GM21723 (cell line): ENCODE results near the gene TMEM204.
"Not testable (repeated sequence)": the region's sequence is repeated elsewhere in the genome, so short reads cannot be mapped to it uniquely, and the experiment has no call there.

Experiments
- ATAC-seq: cut with Tn5 transposase; IDR thresholded peaks from one replicate; pipeline ENCODE4 v1.9.1; 2021; ENCODE audit warnings: mild to moderate bottlenecking, moderate library complexity; ENCODE audit not compliant: unreplicated experiment

The TMEM204 gene

DNA sequence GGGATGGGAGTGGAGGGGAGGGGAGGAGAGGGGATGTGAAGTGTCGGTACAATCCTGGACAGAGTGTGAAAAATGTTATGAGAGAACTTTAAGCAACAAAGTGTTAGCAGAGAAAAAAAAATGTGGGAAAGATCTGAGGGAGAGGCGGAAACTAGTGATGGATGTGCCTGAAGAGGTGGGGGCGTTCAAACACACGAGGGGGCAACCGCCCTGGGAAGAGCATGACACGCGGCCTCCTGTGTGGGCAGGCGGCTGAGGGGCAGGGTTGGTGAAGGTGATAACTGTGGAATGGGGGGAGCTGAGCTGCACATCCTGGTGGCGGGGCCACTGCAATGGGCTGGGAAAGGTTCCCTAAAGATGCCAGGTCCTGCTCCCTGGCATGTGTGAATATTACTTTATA, 48.3 kb downstream of the TMEM204 start:
- no peak for ATAC-seq

DNA sequence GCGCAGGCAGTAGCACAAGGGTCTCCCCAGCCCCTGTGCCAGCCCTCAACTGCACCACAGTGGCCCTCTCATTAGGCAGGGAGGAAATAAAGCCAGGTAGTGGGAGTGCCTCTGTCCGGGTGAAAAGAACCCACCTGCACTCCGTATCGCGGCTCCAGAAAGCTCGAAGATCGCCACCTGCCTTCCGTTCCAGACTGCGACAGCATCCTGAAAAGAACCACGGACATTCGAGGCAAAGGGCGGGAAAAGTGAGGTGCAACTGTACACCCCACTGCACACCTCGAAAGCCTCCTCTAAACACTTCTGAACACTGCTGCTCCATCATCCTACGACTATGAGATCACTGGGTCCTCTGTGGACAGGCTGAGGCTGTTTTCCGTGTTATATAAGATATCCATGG, 49.7 kb downstream of the TMEM204 start:
- no peak for ATAC-seq

GRCh38 chr16:1584926-1585484, 51.5 kb downstream of the TMEM204 start:
- ATAC-seq: no peak

GRCh38 chr16:1590366-1590765, 56.9 kb downstream of the TMEM204 start:
- ATAC-seq: no peak

DNA sequence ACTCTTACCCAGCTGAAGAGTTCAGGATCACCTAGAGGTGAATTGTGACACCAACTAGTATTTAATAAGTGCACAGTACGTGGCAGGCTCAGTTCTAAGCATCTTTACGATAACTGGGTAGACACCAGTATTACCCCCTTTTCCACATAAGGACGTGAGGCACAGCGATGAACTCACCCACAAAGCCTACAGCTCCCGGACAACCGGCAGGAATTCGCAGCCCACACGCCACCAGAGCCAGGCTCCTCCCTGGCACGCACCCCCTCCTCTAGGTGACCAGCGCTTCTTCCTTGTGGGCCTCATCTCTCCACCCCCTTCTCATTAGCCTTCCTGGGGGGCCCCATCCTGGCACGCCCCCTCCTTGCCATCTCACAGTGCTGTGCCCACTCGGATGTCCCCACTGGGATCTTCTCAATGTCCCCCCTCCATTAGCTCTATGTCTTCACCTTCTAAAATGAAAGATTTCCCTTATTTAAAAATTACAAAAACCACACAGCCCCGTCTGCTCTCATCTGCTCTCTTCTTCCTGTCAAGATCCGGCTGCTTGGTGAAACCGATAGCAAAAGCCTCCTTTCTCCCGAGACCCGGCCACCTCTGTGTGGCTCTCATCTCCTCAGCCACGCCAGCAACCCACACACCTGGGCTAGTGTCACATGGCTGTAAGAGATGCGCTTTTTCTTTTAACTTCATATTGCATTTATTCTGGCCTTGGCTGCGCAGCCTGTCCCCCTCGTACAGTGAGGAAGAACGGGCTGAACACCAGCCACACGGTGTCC, 57.7 kb downstream of the TMEM204 start:
- ATAC-seq: no peak

- no peak for ATAC-seq
Measured at GRCh38 chr16:1592446-1592845, 59.0 kb downstream of the TMEM204 start.

DNA sequence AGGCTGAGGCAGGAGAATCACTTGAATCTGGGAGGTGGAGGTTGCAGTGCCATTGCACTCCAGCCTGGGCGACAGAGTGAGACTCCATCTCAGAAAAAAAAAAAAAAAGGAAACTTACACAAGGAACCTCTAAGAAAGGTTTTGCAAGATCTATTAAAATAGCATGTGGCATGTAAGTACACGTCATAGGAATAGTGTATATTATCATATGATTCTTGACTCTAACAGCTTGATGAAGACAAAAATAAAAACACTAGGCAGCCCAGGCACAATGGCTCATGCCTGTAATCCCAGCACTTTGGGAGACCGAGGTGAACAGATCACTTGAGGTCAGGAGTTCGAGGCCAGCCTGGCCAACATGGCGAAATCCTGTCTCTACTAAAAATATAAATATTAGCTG, 62.0 kb downstream of the TMEM204 start:
- ATAC-seq: not testable (repeated sequence)

DNA sequence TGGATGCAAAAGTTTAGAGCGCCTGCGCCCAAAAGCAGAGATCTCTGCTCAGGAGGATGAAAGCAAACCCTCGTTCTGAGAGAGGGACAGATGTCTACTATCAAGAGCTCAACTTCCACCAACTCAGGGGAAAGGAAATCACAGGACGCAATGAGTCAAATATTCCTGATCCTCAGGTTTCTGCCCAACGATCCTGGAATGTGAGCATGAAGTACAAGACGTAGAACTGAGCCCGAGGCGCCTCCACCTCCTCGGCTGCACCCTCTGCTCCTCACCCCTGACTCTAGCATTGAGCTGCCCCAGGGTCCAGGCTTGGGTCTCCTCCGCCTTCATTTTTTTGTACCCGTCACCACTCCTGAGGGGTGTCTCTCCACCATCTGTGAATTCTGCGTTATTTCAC, 63.0 kb downstream of the TMEM204 start:
- ATAC-seq: no peak

DNA sequence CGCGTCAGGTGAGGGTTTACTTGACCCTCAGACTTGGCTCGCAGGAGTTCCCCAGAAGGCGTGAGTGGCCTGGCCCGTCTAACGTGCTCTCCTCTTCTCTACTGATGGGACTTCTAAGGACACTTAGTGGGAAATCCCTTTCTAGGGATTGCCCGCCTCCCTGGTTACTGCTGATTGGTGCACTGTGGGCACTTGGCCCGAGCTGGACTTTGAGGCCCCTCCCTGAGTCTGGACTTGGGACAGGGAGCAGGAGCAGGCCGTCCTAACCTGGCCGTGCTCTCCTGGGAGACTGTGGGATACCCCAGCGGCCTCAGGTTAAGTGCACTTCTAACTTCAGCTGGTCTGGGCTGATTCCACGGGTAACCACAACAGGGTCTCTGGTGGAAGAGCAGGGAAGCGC, 63.7 kb downstream of the TMEM204 start:
- ATAC-seq: no peak

- no peak for ATAC-seq
Measured at GRCh38 chr16:1601031-1601430, 67.6 kb downstream of the TMEM204 start.

DNA sequence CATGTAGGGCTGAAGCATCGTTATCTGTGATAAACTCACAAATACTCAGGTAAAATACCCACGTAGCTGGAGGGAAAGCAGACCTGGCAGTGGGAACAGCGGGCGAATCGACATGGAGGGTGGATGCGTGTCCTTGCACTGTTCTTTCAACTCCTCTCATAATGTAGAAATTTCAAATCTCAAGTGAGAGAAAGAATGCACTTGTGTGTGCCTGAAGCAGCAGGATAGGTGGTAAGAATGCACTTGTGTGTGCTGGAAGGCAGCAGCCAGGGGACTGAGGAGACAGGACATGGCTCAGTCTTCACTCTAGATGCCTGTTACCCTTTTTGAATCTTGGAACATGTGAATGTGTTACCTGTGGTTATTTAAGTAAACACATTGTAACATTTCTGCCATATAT, 68.0 kb downstream of the TMEM204 start:
- no peak for ATAC-seq

DNA sequence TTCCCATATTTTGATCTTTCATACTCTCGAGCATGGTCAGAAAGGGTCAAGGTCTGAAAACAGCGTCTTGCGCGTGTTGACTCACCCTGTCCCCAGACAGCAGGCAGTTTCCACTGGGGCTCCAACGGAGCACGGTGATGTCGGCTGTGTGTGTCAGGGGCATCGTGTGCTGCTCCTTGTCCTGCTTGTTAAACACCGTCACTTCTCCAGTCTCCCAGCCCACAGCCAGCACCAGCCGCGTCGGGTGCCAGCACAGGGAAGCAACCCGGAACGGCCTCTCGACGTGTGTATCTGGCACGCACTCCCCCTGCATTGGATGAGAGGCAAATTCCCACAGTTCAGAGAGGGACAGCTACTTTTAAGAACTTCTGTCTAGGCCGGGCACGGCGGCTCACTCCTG, 68.8 kb downstream of the TMEM204 start:
- no peak for ATAC-seq
